Activated CD8-positive, alpha-beta memory T cell treated with anti-CD3 and anti-CD28 coated beads, Interleukin-2, amount 50 U/mL, for 24 hours (primary cell): Measurements from ENCODE around the gene SYTL2.
"Not testable (repeated sequence)": the region's sequence is repeated elsewhere in the genome, so short reads cannot be mapped to it uniquely, and the experiment has no call there.

Experiments
- DNase-seq: peaks from one replicate; pipeline ENCODE4 v3.0.0-alpha.2; 2020; ENCODE audit errors: extremely low read depth

The SYTL2 gene

DNA sequence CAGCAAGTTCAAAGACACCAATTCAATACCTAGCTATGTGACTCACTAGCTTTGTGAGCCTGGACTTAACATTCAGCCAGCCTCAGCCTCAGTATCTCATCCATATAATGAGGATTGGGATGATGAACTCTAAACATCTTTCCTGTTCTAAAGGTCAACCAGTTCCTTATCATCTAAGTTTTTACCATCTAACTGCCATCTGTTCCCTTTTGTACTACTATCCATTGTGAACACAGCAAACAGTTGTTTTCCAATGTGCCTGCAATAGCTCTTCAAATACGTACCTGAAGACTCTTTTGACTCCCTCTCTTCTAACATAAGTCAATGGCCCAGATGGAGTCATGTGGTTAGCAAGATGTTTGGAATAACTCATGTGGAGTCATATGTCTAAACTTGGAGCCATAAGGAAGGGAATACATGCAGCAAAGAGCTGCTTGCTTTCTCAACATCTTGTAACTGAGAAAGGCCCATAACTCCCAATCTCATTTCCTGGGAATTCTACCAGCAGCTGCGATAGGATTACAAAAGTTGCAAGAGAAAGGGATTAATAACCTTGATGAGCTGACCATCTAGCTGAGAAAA lies 19.4 kb downstream of the SYTL2 start:
- no peak for DNase-seq

DNA sequence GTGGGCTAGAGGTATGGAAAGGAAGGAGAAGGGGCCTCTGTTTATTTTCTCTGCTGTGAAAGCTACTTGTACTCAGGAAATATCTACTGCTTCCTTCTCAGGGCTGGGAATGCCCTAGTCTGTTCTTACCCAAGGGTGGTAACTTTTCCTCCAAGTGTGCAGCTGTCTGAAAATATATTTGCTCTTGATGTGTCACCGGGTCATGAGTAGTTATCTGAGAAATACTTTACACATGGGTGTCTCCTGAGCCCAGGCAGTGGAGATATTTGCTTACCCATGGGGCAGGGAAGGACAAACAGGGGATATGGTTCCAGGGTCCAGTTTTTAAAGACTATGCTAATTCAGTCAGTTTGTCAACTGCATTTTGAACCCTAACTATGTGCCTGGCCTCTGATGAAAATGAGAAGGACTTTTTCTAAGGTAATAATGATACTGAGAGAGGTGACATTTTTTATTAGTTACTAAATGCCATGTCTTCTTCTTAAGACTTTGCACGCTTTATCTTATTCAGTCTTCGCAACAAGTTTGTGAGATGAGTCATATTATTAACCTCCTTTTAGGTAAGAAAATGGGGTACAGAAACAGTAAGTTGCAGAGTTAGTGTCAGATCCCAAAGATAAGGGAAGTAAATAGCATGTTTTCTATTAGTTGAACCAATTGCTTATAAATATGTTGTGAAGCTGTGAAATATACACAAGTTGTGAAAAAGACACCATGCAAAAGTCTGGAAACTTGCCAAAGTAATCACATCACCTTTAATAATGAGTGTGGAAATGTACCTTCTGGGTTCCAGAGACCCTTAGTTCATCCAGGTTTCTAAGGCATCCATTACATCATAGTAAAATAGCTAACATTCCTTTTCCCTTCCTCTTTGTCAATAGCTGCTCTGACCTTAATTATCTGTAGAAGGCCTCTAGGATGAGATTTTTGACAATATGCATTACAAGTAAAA lies 22.9 kb downstream of the SYTL2 start:
- DNase-seq: no peak

DNA sequence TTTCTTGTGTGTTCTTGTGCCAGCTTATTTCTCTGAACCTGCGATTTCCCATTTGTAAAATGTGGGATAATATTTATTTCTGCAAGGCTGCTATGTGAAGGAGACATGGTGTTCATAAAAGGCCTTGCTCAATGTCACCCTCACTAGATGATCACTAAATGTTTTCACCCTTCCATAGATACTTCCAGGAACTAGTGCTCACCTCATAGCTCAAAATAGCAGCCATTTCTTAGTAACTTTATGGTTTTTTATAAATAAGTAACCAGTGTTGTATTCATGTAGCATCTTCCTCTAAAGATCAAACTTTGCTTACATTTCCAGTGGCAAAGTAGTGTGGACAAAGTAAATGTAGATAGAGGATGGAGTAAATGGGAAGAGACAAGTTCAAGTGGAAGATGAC lies 23.8 kb downstream of the SYTL2 start:
- no peak for DNase-seq

DNA sequence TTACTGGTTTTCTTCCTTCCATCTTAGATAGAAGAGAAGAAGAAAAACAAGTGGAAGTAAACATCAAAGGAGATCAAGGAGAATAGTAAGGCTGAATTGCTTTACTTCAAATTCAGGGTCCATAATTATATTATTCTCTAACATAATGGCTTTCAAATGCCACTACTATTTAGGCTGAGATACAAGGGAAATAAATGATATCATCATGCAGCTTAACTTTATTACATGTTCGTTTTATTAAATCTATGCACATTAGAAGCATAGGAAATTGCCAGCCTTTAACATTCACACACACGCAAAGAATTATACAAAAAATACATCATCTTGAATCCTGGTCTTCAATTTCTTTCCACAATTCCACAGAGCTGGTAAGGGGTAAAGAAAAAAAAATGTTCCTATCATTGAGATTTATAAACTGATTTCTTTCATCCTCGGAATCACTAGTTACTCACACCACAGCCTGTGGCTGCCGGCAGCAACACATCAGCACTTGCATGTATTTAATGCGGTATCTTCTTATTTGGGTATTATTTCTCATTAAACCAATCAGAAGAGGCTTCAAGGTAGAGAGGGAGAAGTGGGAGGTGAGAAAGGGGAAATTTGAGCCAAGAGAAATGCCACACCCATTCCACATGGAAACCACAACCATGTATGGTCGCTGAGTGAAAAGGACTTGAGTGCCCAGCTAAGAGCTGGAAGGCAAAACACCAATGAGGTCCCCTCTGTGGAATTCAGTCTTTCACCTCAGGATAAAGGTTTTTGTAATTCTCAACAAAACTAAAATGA lies 26.3 kb downstream of the SYTL2 start:
- DNase-seq: no peak

DNA sequence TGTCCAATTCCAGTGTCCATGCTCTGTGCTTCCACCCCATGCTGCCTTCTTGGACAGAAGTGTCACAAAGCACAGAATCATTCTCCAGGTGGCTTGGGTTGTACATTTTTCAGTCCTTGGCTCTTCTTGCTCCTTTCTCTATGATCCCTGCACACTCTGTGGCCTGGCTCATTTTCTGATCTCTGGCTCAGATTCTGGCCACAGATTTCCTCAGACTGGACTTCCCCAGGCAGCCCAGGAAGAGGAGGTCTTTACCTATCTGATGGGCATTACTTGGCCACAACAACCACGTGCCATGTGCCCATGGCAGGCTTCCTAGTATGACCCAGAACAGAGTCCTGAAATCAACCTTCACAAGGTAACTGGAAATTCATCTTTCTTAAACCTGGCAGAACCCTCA lies 27.2 kb downstream of the SYTL2 start:
- DNase-seq: no peak

DNA sequence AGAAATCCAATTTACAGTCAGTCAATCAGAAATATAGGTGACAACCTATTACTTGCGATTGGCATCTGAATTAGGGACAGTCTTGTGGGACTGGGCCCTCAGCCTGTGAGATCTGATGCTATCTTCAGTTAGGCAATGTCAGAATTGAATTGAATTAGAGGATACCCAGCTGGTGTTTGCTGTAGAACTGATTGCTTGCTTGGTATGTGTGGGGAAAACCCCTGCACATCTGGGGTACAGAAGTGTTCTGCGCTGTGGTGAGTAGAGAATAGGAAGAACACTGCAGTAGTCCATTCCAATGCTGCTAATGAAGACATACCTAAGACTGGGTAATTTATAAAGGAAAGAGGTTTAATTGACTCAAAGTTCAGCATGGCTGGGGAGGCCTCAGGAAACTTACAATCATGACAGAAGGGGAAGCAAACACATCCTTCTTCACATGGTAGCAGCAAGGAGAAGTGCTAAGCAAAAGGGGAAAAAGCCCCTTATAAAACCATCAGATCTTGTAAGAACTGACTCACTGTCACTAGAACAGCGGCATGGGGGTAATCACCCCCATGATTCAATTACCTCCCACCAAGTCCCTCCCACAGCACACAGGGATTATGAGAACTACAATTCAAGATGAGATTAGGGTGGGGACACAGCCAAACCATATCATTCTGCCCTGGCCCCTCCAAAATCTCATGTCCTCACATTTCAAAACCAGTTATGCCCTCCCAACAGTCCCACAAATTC lies 30.0 kb downstream of the SYTL2 start:
- not testable (repeated sequence) for DNase-seq

DNA sequence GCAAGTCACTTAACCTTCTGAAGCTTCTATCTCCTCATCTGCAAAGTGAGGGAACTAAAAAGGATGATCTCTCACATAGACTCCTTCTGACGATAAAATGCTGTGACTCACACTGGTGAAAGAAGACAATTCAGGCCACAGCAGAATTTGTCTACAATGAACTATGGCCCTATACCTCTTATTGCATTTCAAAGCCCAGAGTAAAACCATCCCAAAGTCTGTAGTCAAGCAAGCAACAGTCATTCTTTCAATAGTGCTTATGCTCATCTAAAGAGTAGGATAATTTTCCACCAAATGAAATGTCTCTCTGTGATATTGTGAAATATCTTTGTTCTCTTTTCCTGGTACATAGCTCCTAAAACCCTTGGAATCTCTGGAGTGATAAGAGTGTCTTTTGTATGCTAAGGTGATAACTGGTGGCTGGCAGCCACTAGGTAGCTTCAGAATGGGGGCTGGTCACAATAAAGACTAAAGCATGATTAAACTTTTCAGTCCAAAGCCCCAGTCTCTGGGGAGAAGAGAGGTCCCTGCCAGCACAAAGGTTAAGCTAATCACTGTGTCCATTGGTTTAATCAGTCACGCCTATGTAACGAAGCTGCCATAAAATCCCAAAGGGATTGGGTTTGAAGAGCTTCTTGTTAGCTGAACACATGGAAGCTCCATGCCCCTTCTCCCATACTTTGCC lies 30.8 kb downstream of the SYTL2 start:
- no peak for DNase-seq

DNA sequence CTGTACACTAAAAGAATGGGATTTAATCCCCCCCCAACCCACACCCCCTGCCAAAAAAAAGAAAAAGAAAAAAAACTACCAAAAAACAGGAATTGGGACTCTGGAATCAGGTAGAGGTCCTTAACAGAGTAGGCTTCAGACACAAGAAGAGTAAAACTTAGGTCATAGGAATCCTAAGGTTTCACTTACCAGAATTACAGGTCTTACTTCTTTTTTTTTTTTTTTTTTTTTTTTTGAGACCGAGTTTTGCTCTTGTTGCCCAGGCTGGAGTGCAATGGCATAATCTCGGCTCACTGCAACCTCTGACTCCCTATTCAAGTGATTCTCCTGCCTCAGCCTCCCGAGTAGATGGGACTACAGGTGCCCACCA lies 33.4 kb downstream of the SYTL2 start:
- not testable (repeated sequence) for DNase-seq

DNA sequence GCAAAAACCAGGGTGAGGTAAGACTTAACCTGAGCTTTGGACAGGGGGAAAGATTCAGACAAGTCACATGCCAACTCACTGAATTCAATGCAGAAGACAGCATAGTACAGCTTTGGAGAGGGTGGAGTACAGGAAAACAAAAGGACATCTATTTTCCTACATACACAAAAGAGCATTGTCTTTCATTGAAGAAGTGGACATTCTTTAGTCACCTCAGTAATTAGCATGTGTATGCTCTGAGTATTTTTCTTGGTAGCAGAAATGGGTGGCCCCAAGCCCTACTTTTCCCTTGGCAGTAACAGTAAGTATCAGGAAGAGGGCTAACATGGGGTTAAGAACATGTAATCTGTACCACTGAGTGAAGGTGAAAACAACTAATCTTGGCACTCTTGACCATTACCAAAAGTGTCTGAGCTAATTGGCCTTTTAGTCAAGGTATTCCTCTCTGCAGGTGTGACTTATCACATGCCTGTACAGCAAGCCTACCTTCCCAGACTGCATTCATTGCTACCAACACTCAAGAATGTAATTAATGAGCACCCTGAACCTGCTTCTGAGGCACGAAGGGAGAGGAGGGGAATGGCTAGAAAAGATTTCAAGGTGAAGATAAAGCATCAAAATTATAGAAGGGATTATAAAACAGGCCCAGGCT lies 33.9 kb downstream of the SYTL2 start:
- no peak for DNase-seq

DNA sequence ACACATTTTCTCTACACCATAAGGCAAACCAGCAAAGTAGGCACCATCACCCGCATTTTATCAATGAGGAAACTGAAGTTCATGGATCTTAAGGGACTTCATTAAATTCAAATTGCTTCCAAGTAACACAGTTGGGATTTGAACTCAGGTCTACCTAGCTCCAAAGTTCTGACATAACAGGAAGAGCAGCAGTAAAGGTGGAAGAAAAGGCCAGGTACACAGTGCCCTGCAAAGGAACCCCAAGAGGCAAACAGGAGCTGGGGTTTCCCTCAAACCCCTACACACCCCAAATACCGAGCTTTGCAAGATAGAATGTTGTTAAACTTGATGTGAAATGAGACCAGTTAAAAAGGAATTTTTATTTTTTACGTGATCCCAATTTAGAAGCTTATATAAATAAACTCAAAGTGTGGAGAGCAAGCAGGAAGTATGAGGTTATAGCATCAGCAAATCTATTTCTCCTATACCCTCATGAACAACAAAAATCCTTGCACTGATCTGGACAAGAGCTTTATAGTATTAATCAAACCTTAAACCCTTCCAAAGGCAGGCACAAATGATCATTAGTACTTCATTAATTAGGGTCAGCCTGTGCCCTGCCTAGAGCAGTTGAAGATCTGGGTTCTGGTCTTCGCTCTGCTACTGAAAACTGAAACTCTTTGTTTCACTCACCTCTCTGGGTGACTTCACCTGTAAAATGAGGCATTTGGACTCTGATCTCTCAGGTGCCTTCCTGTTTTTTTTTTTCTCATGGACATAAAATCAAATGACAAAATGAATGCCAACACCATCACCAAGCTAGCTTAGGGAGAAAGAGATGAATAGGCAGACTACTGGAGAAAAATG lies 36.5 kb downstream of the SYTL2 start:
- DNase-seq: no peak

DNA sequence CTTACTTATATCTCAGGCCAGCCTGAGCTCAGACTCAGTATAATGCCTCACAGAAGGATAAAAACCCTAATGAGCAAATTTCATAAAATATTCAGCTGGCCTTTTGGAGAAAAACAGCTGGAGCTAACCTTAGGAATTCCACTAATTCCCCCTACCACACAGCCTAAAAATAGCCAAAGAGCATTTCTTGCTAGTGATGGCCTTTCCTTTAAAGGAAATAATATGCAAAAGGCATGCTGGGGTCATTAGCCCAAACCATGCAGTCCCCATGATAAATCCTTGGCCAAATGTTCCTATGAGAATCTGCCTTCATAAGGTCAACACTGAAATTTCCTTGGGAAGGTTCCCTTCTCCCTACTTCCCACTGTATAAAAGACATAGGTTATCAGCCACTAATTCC lies 38.2 kb downstream of the SYTL2 start:
- DNase-seq: no peak

DNA sequence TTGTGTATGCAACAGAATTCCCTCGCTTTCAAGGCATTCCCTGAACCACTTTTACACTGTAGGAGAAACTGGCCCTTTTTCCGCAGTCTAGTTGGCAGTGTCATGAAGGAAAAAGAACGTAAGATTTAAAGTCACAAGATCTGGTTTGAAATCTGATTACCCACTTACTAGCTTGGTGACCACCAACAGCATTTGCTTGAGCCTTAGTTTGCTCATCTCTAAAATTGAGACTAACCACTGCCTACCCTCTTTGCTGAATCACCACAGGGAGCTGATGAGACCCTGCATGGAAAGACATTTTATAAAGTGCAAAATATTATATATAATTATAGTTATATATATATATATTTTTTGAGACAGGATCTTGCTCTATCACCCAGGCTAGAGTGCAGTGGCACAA lies 39.4 kb downstream of the SYTL2 start:
- no peak for DNase-seq

DNA sequence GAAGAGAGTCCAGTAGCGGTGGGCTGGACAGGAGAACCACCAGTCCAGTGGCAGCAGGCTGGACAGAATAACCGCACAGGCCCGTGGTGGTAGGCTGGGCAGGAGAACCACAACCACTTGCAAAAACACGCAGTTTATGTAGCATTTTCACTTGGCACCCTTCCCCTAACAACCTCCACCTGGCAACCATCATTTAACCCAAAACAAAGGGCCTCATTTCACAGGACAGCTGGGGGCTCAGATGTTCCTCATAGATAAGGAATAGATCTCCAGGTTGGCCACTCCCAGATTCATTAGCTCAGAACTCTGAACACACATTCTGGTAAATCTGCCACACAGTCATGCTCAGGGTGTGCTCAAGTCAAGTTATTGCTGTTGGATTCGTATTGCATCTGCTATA lies 41.2 kb downstream of the SYTL2 start:
- no peak for DNase-seq

DNA sequence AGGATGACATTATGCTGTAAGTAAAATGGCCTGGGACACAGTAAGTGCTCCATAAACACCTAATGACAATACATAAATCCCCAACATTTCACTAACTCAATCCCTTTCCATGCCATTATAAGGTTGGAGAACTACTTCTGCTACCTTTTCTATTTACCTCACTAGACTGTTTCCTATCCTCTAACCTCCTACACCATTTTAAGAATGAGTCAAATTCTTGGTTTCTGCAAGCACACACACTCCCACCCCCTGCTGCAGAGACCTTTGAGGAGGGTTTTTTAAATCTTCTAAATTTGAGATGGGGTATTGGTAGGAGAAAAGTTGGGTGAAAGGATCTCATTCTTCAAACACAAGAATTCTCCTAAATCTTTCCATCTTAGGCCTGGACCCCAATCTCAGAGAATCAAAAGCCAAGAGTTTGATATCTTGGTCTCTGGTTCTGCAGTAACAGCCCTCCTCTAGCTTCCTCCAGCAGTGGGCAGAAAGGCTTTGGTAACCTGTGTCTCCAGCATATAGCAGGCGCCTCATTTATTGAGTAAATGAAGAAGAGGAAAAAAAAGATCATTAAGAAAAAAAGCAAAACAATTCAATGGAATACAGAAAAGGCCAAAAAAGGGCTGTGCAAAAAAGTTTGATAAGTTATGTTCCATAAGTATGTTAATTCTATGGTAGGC lies 42.3 kb downstream of the SYTL2 start:
- DNase-seq: no peak

DNA sequence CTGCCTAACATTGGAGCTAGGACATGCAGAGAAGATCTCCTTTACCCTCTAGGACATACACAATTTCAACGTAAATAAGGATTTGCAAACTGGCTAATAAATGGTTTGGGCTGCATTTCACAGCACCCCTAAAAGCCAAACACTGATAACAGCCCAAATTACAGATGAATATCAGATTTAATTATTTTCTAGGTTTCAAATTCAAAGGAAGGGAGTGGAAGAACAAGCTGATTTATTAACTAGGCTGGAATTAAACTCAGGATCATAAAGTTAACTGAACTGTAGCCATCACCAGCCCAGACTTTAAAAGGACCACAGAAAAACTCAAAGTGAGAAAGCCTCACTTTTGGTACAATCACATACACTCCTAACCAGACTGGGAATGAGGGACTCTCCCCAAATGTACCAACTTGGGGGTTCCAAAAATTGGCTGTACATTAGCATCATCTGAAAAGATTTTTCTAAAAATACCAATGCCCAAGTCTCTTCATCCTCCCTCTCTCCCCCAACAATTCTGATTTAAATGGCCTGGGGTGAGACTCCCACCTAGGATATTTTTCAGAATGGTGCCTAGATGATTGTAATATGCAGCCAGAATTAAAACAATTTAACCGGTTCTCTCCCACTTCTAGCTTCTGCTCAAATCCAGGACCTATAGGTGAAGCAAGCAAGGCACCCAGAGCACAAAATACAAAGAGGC lies 43.5 kb downstream of the SYTL2 start:
- no peak for DNase-seq

DNA sequence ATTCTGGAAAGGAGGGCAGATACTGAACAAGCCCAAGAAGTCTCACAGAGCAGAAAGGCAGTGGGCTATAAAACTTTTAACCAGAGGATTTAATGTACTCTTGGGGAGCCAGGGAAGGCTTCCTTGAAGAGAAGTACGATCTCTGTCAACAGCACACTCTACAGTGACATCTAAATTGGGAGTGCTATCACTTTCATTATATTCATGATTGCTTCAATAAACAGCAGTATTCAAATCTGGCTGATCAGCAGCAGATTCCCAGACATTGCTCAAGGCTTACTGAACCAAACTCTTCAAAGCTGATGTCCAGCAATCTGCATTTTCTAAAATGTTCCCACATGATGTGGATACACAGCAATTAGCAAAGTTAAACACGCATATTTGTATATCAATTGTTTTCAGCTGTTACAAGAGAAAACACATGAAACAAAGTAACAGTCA lies 44.2 kb downstream of the SYTL2 start:
- no peak for DNase-seq

DNA sequence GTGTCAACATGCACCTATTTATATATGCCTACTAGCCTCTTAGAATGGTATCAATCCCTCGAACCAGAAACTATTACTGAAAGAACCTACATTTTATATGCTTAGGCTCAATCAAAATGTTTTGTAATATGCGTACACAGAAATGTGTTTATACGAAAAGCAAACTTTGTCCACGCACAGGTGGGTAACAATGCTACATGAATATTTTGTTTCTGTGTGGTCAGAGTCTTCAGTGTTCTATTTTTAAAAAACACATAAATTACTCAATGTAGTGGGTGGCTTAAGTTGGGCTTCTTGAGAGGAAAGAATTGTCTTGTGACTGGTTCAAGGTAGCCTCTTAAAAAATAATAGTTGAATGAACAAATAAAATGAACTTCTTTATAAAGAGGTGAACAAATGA lies 46.1 kb downstream of the SYTL2 start:
- no peak for DNase-seq

DNA sequence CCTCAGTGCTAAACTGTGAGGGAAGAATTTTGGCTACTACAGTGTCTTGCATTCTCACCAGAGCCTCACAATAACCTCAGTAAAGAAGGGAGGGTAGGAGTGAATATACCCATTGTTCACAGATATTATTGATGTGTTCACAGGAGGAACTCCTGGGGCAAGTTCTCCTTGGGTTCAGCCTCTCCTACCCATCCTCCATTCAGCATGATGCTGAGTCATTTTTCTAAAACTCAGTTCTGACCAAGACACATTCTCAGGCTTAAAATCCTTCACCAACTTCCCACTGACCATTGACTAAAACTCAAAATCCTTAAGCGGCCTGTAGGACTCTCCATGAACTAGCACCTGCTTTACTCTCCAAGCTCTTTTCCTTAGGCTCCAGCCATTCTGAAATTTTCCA lies 48.7 kb downstream of the SYTL2 start:
- no peak for DNase-seq

DNA sequence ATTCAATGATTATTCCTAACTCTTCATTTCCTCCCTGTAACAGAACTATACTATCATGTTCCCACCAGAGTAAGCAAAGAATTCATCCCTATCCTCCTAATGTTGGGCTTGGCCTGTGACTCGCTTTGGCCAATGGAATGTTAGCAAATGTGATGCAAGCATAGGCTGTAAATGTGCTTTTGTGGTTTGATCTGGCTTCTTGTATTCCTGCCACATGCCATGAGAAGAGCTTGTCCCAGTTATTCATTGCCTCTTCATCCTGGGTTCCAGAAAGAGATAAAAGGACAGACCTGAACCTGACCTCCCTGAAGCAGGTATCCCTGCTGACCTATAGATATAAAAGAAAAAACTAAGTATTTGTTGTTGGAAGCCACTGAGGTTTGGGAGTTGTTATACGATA lies 51.0 kb downstream of the SYTL2 start:
- DNase-seq: no peak
